ENCODE data around the gene CDH4.

Gene CDH4

GRCh38 chr20:61769286-61769832 is 517.3 kb downstream of the CDH4 start:
- ChIA-PET CTCF (no interaction called here), POLR2A (no interaction called here)
- TF ChIP-seq CTCF (IDR thresholded peaks at IDR 0.05; ENCODE audit: insufficient read depth, low read length, missing control alignments), result no peak
- no peak for DNase-seq (ENCODE audit: low read depth, low spot score)
- no peak overlapping the region for H3K4me3 ChIP-seq (ENCODE audit: low read depth, low read length)

- ChIA-PET POLR2A (no interaction called here), CTCF (no interaction called here)
- no peak for TF ChIP-seq CTCF (IDR thresholded peaks at IDR 0.05; ENCODE audit: insufficient read depth, low read length, missing control alignments)
- H3K4me3 ChIP-seq (ENCODE audit: low read depth, low read length), result no peak overlapping the region
- DNase-seq (ENCODE audit: low read depth, low spot score), result no peak
Observed at GRCh38 chr20:61770113-61770585, 518.1 kb downstream of the CDH4 start.

- TF ChIP-seq CTCF (IDR thresholded peaks at IDR 0.05; ENCODE audit: insufficient read depth, low read length, missing control alignments), result no peak
- ChIA-PET CTCF (no interaction called here), POLR2A (no interaction called here)
- no peak overlapping the region for H3K4me3 ChIP-seq (ENCODE audit: low read depth, low read length)
- DNase-seq (ENCODE audit: low read depth, low spot score), result no peak
Observed at GRCh38 chr20:61771805-61772350, 519.8 kb downstream of the CDH4 start.

GRCh38 chr20:61772828-61773631 is 521.0 kb downstream of the CDH4 start:
- no peak for DNase-seq (ENCODE audit: low read depth, low spot score)
- ChIA-PET CTCF (no interaction called here), POLR2A (no interaction called here)
- H3K4me3 ChIP-seq (ENCODE audit: low read depth, low read length), result no peak overlapping the region
- no peak for TF ChIP-seq CTCF (IDR thresholded peaks at IDR 0.05; ENCODE audit: insufficient read depth, low read length, missing control alignments)

GRCh38 chr20:61773926-61774587 is 522.0 kb downstream of the CDH4 start:
- TF ChIP-seq CTCF (IDR thresholded peaks at IDR 0.05; ENCODE audit: insufficient read depth, low read length, missing control alignments), result no peak
- CTCF ChIA-PET, result no interaction called here

GRCh38 chr20:61775423-61775822 is 523.4 kb downstream of the CDH4 start:
- TF ChIP-seq CTCF (IDR thresholded peaks at IDR 0.05; ENCODE audit: insufficient read depth, low read length, missing control alignments), result no peak
- no peak for DNase-seq (ENCODE audit: low read depth, low spot score)
- no peak overlapping the region for H3K4me3 ChIP-seq (ENCODE audit: low read depth, low read length)
- ChIA-PET CTCF (no interaction called here), POLR2A (no interaction called here)

More at GRCh38 chr20:61773926-61774587, 522.0 kb downstream of the CDH4 start:
- DNase-seq (ENCODE audit: low read depth, low spot score), result no peak
- POLR2A ChIA-PET, result no interaction called here
- H3K4me3 ChIP-seq (ENCODE audit: low read depth, low read length), result no peak overlapping the region

Data from AG04449 (cell line).